Activated CD4-positive, alpha-beta T cell treated with anti-CD3 and anti-CD28 coated beads, Interleukin-2, amount 10 ng/mL, durations not matched to agents 7 days and 5 days (primary cell): ENCODE data around the gene NBEAL1. TPM values are rescaled to one million over a fixed set of nuclear protein-coding genes. Genes with fewer than 3 reads are reported as not detected.
"Not testable (repeated sequence)": the region's sequence is repeated elsewhere in the genome, so short reads cannot be mapped to it uniquely, and the experiment has no call there.

ENCODE experiments used
- CTCF ChIA-PET: fragments of 350-600 bp; sonication (Branson Sonifier 250); formaldehyde crosslinking; loops from one replicate; lab custom pipeline; 2021; ENCODE audit warnings: antibody characterized with exemption; lab: Charles Lee
- POLR2A ChIA-PET: fragments of 350-600 bp; sonication (Branson Sonifier 250); formaldehyde crosslinking; loops from one replicate; lab custom pipeline; 2021; ENCODE audit warnings: antibody characterized with exemption; lab: Charles Lee
- DNase-seq: peaks from one replicate; pipeline ENCODE4 v3.0.0-alpha.2; 2020
- H3K27ac Mint-ChIP-seq: one replicate; pipeline ENCODE4 v1.8.0; 2021; ENCODE audit warnings: mild to moderate bottlenecking, moderate library complexity, mixed read lengths
- H3K27me3 Mint-ChIP-seq: one replicate; pipeline ENCODE4 v1.8.0; 2021; ENCODE audit warnings: mixed read lengths
- H3K36me3 Mint-ChIP-seq: one replicate; pipeline ENCODE4 v1.8.0; 2021; ENCODE audit warnings: low read depth, mixed read lengths
- H3K4me1 Mint-ChIP-seq: one replicate; pipeline ENCODE4 v1.8.0; 2021; ENCODE audit warnings: mixed read lengths
- H3K4me3 Mint-ChIP-seq: one replicate; pipeline ENCODE4 v1.8.0; 2021; ENCODE audit warnings: mild to moderate bottlenecking, moderate library complexity, mixed read lengths
- H3K9me3 Mint-ChIP-seq: one replicate; pipeline ENCODE4 v1.8.0; 2021; ENCODE audit warnings: mixed read lengths
- total RNA-seq, 2 experiments: library from RNA; stranded (reverse); gene quantifications; one replicate each; pipeline ENCODE4 v1.2.3, GENCODE V29; 2021

Gene NBEAL1
- total RNA-seq, 2 experiments from 2014 or later, result 8.3 to 13.2 TPM

- Mint-ChIP-seq H3K27ac (no peak overlapping the region), H3K27me3 (no peaks in the 10 kb centered on the region), H3K4me3 (no peak overlapping the region), H3K4me1 (no peaks in the 10 kb centered on the region), H3K9me3 (no peaks in the 10 kb centered on the region), H3K36me3 (peaks cover 8% of the 10 kb centered on the region)
- POLR2A ChIA-PET, result no interaction called here
- DNase-seq, result no peak
- CTCF ChIA-PET, result interaction anchor here (1.0 kb wide), 1 partner anchor 11 kb away, joined by 4 read pairs; no protein-coding TSS in a partner anchor
Measured at GRCh38 chr2:203043226-203043625, 28.6 kb downstream of the NBEAL1 start.

- peaks cover 8% of the 10 kb centered on the region for H3K36me3 Mint-ChIP-seq
- POLR2A ChIA-PET, result no interaction called here
- H3K27ac Mint-ChIP-seq, result no peak overlapping the region
- DNase-seq, result no peak
- no peak overlapping the region for H3K4me3 Mint-ChIP-seq
- no peaks in the 10 kb centered on the region for H3K27me3 Mint-ChIP-seq
- H3K9me3 Mint-ChIP-seq, result no peaks in the 10 kb centered on the region
- H3K4me1 Mint-ChIP-seq, result no peaks in the 10 kb centered on the region
- CTCF ChIA-PET, result interaction anchor here (0.7 to 1.0 kb wide), 2 partner anchors 29 to 538 kb away, joined by 3 read pairs; no protein-coding TSS in a partner anchor
Measured at GRCh38 chr2:203045867-203046266, 31.2 kb downstream of the NBEAL1 start.

DNA sequence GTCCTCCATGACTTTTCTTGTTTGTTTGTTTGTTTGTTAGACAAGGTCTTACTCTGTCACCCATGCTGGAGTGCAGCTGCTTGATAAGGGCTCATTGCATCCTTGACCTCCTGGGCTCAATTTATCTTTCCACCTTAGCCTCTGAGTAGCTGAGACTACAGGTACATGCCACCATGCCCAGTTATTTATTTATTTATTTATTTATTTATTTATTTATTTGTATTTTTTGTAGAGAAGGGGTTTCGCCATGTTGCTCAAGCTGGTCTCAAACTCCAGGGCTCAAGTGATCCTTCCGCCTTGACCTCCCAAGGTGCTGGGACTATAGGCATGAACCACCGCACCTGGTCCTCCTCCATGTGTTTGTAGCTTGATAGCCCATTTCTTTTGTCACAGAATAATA, 37.9 kb downstream of the NBEAL1 start:
- POLR2A ChIA-PET, result no interaction called here
- Mint-ChIP-seq H3K4me1 (peaks cover 2% of the 10 kb centered on the region), H3K4me3 (no peak overlapping the region), H3K36me3 (peaks cover 3% of the 10 kb centered on the region), H3K9me3 (no peaks in the 10 kb centered on the region), H3K27ac (no peak overlapping the region), H3K27me3 (no peaks in the 10 kb centered on the region)
- CTCF ChIA-PET, result no interaction called here
- DNase-seq, result no peak

DNA sequence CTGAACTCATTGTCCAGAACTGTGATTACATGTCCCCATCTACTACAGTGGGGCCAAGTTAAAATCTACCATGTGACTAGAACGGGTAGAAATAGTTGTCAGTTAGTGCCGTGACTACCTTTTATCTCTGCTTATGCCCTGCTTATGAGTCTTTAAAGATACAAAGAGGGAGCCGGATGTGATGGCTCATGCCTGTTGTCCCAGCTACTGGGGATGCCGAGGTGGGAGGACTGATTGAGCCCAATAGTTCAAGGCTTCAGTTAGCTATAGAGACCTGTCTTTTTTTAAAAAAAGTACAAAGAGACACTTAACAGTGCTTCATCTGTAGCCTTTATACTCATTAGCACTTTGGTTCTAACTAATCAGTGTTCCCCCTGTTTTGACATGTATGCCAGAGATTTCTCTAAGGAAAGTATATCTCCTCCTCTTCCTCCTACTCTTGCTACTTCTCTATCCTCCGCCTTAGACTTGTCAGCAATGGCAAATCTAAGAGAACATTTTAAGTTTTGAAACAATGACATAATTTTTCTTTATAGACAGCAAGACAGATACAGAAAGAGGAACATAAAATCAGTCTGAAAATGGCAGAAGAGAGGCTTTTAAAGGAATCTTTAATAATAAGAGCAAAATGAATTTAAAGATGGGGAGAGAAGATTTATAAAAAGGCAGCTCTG, 45.0 kb downstream of the NBEAL1 start:
- Mint-ChIP-seq H3K36me3 (peaks cover 6% of the 10 kb centered on the region), H3K9me3 (no peaks in the 10 kb centered on the region), H3K4me1 (peaks cover 2% of the 10 kb centered on the region), H3K4me3 (no peak overlapping the region), H3K27me3 (no peaks in the 10 kb centered on the region), H3K27ac (no peak overlapping the region)
- POLR2A ChIA-PET, result no interaction called here
- CTCF ChIA-PET, result no interaction called here
- no peak for DNase-seq

GRCh38 chr2:203061346-203061745, 46.7 kb downstream of the NBEAL1 start:
- Mint-ChIP-seq H3K9me3 (no peaks in the 10 kb centered on the region), H3K27ac (no peak overlapping the region), H3K36me3 (peaks cover 6% of the 10 kb centered on the region), H3K4me3 (no peak overlapping the region), H3K27me3 (no peaks in the 10 kb centered on the region), H3K4me1 (no peaks in the 10 kb centered on the region)
- no peak for DNase-seq
- POLR2A ChIA-PET, result no interaction called here
- CTCF ChIA-PET, result no interaction called here

DNA sequence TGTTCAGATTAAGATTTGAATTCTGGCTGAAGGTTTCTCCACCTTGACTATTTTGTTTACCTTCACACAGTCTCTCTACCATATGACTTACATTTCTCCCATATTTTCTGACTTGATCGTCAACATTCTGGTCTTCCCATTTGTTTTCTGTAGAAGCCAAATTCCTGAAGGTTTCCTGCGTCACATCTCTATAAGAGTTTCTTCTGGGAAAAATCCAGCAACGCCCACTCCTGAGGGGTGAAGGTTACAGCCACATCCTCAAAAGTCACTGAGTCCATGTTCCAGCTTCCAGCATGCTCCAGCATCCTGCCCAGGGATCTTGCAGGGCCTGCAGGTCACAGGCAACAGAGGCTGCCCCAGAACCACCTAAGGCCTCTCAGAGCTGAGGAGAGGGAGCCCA, 47.5 kb downstream of the NBEAL1 start:
- POLR2A ChIA-PET, result no interaction called here
- H3K36me3 Mint-ChIP-seq, result peaks cover 6% of the 10 kb centered on the region

DNA sequence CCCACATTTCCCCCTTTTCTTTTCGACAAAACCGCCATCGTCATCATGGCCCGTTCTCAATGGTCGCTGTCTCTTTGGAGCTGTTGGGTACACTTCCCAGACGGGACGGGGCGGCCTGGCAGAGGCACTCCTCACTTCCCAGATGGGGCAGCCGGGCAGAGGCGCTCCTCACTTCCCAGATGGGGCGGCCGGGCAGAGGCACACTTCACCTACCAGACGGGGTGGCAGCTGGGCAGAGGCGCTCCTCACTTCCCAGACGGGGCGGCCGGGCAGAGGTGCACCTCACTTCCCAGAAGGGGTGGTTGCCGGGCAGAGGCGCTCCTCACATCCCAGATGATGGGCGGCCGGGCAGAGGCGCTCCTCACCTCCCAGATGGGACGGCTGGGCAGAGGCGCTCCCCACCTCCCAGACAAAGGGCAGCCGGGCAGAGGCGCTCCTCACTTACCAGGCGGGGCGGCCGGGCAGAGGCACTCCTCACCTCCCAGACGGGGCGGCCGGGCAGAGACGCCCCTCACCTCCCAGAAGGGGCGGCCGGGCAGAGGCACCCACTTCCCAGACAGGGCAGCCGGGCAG, 51.9 kb downstream of the NBEAL1 start:
- H3K27ac Mint-ChIP-seq, H3K4me3 Mint-ChIP-seq, H3K36me3 Mint-ChIP-seq, DNase-seq, H3K9me3 Mint-ChIP-seq, POLR2A ChIA-PET, H3K27me3 Mint-ChIP-seq, H3K4me1 Mint-ChIP-seq, CTCF ChIA-PET: not testable (repeated sequence)

More for the DNA sequence above, 47.5 kb downstream of the NBEAL1 start:
- CTCF ChIA-PET, result no interaction called here
- Mint-ChIP-seq H3K27me3 (no peaks in the 10 kb centered on the region), H3K9me3 (no peaks in the 10 kb centered on the region), H3K4me3 (no peak overlapping the region), H3K27ac (no peak overlapping the region), H3K4me1 (no peaks in the 10 kb centered on the region)
- no peak for DNase-seq

- Mint-ChIP-seq H3K27ac (no peak overlapping the region), H3K27me3 (no peaks in the 10 kb centered on the region), H3K4me1 (no peaks in the 10 kb centered on the region), H3K9me3 (no peaks in the 10 kb centered on the region), H3K36me3 (peaks cover 14% of the 10 kb centered on the region), H3K4me3 (no peak overlapping the region)
- DNase-seq, result no peak
- POLR2A ChIA-PET, result no interaction called here
- CTCF ChIA-PET, result no interaction called here
Measured at GRCh38 chr2:203070701-203071100, 56.0 kb downstream of the NBEAL1 start.

- no peaks in the 10 kb centered on the region for H3K27me3 Mint-ChIP-seq
- no peak overlapping the region for H3K4me3 Mint-ChIP-seq
- DNase-seq, result no peak
- POLR2A ChIA-PET, result no interaction called here
- H3K36me3 Mint-ChIP-seq, result peaks cover 14% of the 10 kb centered on the region
- no peaks in the 10 kb centered on the region for H3K9me3 Mint-ChIP-seq
- no peaks in the 10 kb centered on the region for H3K4me1 Mint-ChIP-seq
- CTCF ChIA-PET, result no interaction called here
- no peak overlapping the region for H3K27ac Mint-ChIP-seq
Measured at GRCh38 chr2:203071148-203071547, 56.5 kb downstream of the NBEAL1 start.

DNA sequence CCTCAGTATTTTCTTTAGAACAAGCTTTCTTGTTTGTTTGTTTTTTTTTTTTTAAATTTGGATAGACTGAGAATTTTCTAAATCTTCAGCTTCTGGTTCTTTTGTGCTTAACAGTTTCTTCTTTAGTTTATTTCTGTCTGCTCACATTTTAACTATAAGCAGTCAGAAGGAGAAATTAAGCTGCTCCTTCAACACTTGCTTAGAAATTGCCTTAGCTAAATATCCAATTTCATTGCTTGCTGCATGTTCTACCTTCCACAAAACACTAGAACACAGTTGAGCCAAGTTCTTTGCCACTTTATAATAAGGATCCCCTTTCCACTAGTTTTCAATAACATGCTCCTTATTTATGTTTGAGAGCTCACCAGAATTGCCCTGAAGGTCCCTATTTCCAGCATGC, 57.7 kb downstream of the NBEAL1 start:
- POLR2A ChIA-PET, result no interaction called here
- H3K27me3 Mint-ChIP-seq, result no peaks in the 10 kb centered on the region
- peaks cover 14% of the 10 kb centered on the region for H3K36me3 Mint-ChIP-seq
- no peaks in the 10 kb centered on the region for H3K4me1 Mint-ChIP-seq
- no peak for DNase-seq
- H3K9me3 Mint-ChIP-seq, result no peaks in the 10 kb centered on the region
- CTCF ChIA-PET, result interaction anchor here (0.6 to 1.1 kb wide), 3 partner anchors 31 to 431 kb away, joined by 3 to 5 read pairs (median 3); no protein-coding TSS in a partner anchor
- H3K4me3 Mint-ChIP-seq, result no peak overlapping the region
- no peak overlapping the region for H3K27ac Mint-ChIP-seq

DNA sequence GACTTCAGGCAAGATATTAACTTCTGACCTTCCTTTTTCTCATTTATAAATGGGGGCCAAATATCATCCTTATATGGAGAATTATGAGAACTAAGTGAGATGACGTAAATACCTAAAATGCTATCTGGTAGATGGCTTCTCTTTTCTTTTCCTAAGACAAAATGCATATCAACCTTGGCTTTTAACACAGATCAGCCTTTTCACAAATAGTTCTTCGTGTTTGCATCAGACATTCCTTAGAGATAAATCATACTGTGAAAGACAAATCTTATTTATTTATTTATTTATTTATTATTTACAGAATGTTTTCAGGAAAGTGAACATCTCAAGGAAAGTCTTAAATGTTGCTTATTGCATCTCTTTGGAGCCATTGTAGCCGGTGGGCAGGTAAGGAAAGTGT, 62.8 kb downstream of the NBEAL1 start:
- Mint-ChIP-seq H3K27ac (no peak overlapping the region), H3K4me3 (no peak overlapping the region), H3K9me3 (no peaks in the 10 kb centered on the region), H3K4me1 (no peaks in the 10 kb centered on the region), H3K36me3 (peaks cover 6% of the 10 kb centered on the region), H3K27me3 (no peaks in the 10 kb centered on the region)
- ChIA-PET CTCF (no interaction called here), POLR2A (no interaction called here)
- DNase-seq, result no peak

DNA sequence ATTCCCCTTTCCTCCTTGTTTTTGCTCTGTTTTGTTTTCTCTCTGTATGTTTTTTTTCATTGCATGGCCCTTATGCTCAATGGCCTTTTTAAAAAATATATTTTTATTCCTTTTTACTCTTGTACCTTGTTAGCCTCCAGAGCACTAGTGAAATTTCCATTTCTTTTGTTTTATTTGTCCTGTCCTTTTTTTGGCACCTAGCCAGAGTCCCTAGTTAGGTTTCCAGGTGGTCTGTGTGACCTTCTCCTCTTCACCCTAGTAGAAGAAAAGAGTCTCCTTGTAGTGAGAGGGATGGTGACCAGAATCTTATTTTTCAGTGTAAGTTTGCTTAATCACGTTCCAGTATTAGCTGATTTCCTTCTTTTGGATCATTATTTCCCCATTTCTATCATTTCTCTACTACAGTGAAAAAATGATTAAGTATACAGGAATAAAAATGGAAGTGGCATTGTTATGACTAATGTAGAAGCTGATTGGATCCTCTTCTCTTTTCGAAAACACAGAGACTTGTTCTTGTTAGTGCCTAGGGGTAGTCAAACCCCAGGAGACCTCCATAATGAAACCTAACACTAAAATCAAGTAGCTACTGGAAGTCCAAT, 65.9 kb downstream of the NBEAL1 start:
- CTCF ChIA-PET, result interaction anchor here (0.6 kb wide), 1 partner anchor 311 kb away, joined by 4 read pairs; no protein-coding TSS in a partner anchor
- H3K27me3 Mint-ChIP-seq, result no peaks in the 10 kb centered on the region
- H3K4me3 Mint-ChIP-seq, result no peak overlapping the region
- no peak overlapping the region for H3K27ac Mint-ChIP-seq
- POLR2A ChIA-PET, result no interaction called here
- DNase-seq, result no peak
- peaks cover 9% of the 10 kb centered on the region for H3K4me1 Mint-ChIP-seq
- H3K36me3 Mint-ChIP-seq, result no peaks in the 10 kb centered on the region
- no peaks in the 10 kb centered on the region for H3K9me3 Mint-ChIP-seq

DNA sequence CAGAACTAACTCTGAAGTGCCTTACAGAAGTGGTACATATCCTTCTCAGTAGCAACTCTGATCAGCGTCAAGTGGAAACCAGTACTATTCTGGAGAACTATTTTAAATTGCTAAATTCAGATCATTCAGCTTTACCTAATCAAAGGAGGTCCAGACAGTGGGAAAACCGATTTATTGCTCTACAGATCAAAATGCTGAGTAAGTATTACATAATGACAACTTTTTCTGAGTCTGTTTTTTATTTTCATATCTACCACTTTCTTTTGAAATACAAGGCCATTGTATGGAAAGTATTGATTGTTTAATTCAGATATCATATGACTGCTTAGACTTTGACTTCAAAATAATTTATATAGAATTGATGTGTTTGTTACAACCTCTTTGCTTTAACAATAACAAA, 68.7 kb downstream of the NBEAL1 start:
- no peaks in the 10 kb centered on the region for H3K9me3 Mint-ChIP-seq
- no peak overlapping the region for H3K27ac Mint-ChIP-seq
- H3K4me3 Mint-ChIP-seq, result no peak overlapping the region
- H3K36me3 Mint-ChIP-seq, result no peaks in the 10 kb centered on the region
- POLR2A ChIA-PET, result no interaction called here
- DNase-seq, result no peak
- no peaks in the 10 kb centered on the region for H3K27me3 Mint-ChIP-seq
- peaks cover 9% of the 10 kb centered on the region for H3K4me1 Mint-ChIP-seq
- CTCF ChIA-PET, result no interaction called here
